Keratinocyte (primary cell): ENCODE measurements around the gene SNAPC4.

Source experiments
- CTCF ChIP-seq, 3 experiments: IDR thresholded peaks in 1 of 3; conservative IDR thresholded peaks in 1 of 3; optimal IDR thresholded peaks in 1 of 3; 2 replicates in 2 of 3; 3 replicates in 1 of 3; pipeline versions ENCODE3 to v1.5.1; 2011; ENCODE audit warnings: low read length in 3 of 3, mild to moderate bottlenecking in 3 of 3, moderate library complexity in 2 of 3, control low read depth in 1 of 3, inconsistent platforms in 1 of 3; ENCODE audit not compliant: insufficient read depth in 2 of 3; ENCODE audit errors: extremely low read depth in 1 of 3
- EZH2 ChIP-seq: IDR thresholded peaks from one replicate; pipeline ENCODE4 v1.6.1; 2012; ENCODE audit warnings: inconsistent platforms, mild to moderate bottlenecking, low read length, moderate library complexity

GRCh38 chr9:136379891-136380290 lies 20.1 kb downstream of the SNAPC4 start:
- TF ChIP-seq CTCF (optimal IDR thresholded peaks at IDR 0.05 in 1 of 3, IDR thresholded peaks at IDR 0.05 in 1 of 3, conservative IDR thresholded peaks at IDR 0.05 in 1 of 3; ENCODE audit: extremely low read depth in 1 of 3, insufficient read depth in 2 of 3, low read length in 3 of 3) (no peak), EZH2 (no peak)
